KMS-11 (cell line): ENCODE measurements around the gene MAN2A2.

Experiments used
- H2AFZ ChIP-seq: fragments of 200-600 bp; sonication (generic); 2 replicates; pipeline ENCODE4 v1.6.1; 2016; ENCODE audit warnings: antibody characterized with exemption, mixed run types, low read depth
- H3K27ac ChIP-seq: fragments of 200-600 bp; sonication (generic); 2 replicates; pipeline ENCODE4 v1.6.1; 2016; ENCODE audit warnings: mild to moderate bottlenecking, mixed run types
- H3K27me3 ChIP-seq: fragments of 200-600 bp; sonication (generic); 2 replicates; pipeline ENCODE4 v1.6.1; 2017; ENCODE audit warnings: mild to moderate bottlenecking, low read depth, mixed run types, moderate library complexity; ENCODE audit not compliant: insufficient read depth
- H3K36me3 ChIP-seq: fragments of 200-600 bp; sonication (generic); 2 replicates; pipeline ENCODE4 v1.6.1; 2017; ENCODE audit warnings: mild to moderate bottlenecking, mixed run types; ENCODE audit not compliant: insufficient read depth
- H3K4me1 ChIP-seq: fragments of 200-600 bp; sonication (generic); 2 replicates; pipeline ENCODE4 v1.6.1; 2016; ENCODE audit warnings: mild to moderate bottlenecking, low read depth, mixed run types; ENCODE audit not compliant: poor library complexity, severe bottlenecking
- H3K4me2 ChIP-seq: fragments of 200-600 bp; sonication (generic); 2 replicates; pipeline ENCODE4 v1.7.0; 2016; ENCODE audit warnings: mild to moderate bottlenecking, mixed run types
- H3K4me3 ChIP-seq: fragments of 200-600 bp; sonication (generic); IDR thresholded peaks from 2 replicates; pipeline ENCODE4 v1.6.1; 2017; ENCODE audit warnings: low read depth, low read length, mixed read lengths; ENCODE audit not compliant: insufficient read depth
- H3K79me2 ChIP-seq: fragments of 200-600 bp; sonication (generic); 2 replicates; pipeline ENCODE4 v1.6.1; 2016; ENCODE audit warnings: low read depth, mixed run types; ENCODE audit not compliant: insufficient read depth
- H3K9ac ChIP-seq: fragments of 200-600 bp; sonication (generic); 2 replicates; pipeline ENCODE4 v1.6.1; 2016; ENCODE audit warnings: mild to moderate bottlenecking, mixed run types
- H4K20me1 ChIP-seq: fragments of 200-600 bp; sonication (generic); 2 replicates; pipeline ENCODE4 v1.6.1; 2016; ENCODE audit warnings: mild to moderate bottlenecking, mixed run types; ENCODE audit not compliant: insufficient read depth
- TF ChIP-seq, protein P1 (sequence below): fragments of 200-600 bp; sonication (generic); conservative IDR thresholded peaks from 2 replicates; pipeline ENCODE4 v1.6.1; 2017; ENCODE audit warnings: low read depth, mild to moderate bottlenecking, antibody characterized with exemption, low read length, moderate library complexity, mixed read lengths

MAN2A2 gene

GRCh38 chr15:90887037-90887481, 16.0 kb upstream of the MAN2A2 start:
- no peaks in the 10 kb centered on the region for H3K36me3 ChIP-seq
- no peak overlapping the region for H3K9ac ChIP-seq
- no peaks in the 10 kb centered on the region for H3K27me3 ChIP-seq
- H4K20me1 ChIP-seq = no peaks in the 10 kb centered on the region
- H2AFZ ChIP-seq = no peak overlapping the region
- H3K79me2 ChIP-seq = no peaks in the 10 kb centered on the region
- H3K4me3 ChIP-seq = no peak overlapping the region
- TF ChIP-seq, protein P1, sequence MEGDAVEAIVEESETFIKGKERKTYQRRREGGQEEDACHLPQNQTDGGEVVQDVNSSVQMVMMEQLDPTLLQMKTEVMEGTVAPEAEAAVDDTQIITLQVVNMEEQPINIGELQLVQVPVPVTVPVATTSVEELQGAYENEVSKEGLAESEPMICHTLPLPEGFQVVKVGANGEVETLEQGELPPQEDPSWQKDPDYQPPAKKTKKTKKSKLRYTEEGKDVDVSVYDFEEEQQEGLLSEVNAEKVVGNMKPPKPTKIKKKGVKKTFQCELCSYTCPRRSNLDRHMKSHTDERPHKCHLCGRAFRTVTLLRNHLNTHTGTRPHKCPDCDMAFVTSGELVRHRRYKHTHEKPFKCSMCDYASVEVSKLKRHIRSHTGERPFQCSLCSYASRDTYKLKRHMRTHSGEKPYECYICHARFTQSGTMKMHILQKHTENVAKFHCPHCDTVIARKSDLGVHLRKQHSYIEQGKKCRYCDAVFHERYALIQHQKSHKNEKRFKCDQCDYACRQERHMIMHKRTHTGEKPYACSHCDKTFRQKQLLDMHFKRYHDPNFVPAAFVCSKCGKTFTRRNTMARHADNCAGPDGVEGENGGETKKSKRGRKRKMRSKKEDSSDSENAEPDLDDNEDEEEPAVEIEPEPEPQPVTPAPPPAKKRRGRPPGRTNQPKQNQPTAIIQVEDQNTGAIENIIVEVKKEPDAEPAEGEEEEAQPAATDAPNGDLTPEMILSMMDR = no peak
- peaks cover 10% of the 10 kb centered on the region for H3K4me1 ChIP-seq
- no peak overlapping the region for H3K27ac ChIP-seq
- no peak overlapping the region for H3K4me2 ChIP-seq

DNA sequence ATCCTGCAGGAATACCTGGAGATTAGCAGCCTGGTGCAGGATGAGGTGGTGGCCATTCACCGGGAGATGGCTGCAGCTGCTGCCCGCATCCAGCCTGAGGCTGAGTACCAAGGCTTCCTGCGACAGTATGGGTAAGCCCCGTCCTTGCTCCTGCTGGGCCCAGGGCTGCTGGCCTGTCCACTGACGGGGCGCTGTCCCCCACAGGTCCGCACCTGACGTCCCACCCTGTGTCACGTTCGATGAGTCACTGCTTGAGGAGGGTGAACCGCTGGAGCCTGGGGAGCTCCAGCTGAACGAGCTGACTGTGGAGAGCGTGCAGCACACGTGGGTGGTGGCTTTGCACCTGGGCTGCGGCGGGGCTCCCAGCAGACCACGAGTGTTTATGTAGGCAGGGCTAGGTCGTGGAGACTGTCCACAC, 13.8 kb upstream of the MAN2A2 start:
- Histone ChIP-seq H3K9ac (no peak overlapping the region), H3K27ac (no peak overlapping the region), H3K79me2 (no peaks in the 10 kb centered on the region), H3K4me1 (peaks cover 10% of the 10 kb centered on the region), H3K4me3 (no peak overlapping the region), H3K4me2 (no peak overlapping the region), H3K27me3 (no peaks in the 10 kb centered on the region), H4K20me1 (no peaks in the 10 kb centered on the region), H3K36me3 (no peaks in the 10 kb centered on the region), H2AFZ (no peak overlapping the region)
- TF ChIP-seq, protein P1 = no peak

- H3K27ac ChIP-seq = no peak overlapping the region
- no peaks in the 10 kb centered on the region for H3K27me3 ChIP-seq
- TF ChIP-seq, protein P1 = no peak
- H3K79me2 ChIP-seq = no peaks in the 10 kb centered on the region
- no peaks in the 10 kb centered on the region for H4K20me1 ChIP-seq
- H3K4me1 ChIP-seq = peaks cover 10% of the 10 kb centered on the region
- no peaks in the 10 kb centered on the region for H3K36me3 ChIP-seq
- no peak overlapping the region for H2AFZ ChIP-seq
- no peak overlapping the region for H3K4me2 ChIP-seq
- H3K4me3 ChIP-seq = no peak overlapping the region
- no peak overlapping the region for H3K9ac ChIP-seq
Observed at GRCh38 chr15:90889736-90890456, 13.2 kb upstream of the MAN2A2 start.

GRCh38 chr15:90890839-90891238, 12.3 kb upstream of the MAN2A2 start:
- Histone ChIP-seq H3K4me2 (no peak overlapping the region), H2AFZ (no peak overlapping the region), H3K9ac (no peak overlapping the region), H3K27me3 (no peaks in the 10 kb centered on the region), H3K79me2 (no peaks in the 10 kb centered on the region), H3K27ac (no peak overlapping the region), H3K4me1 (peaks cover 6% of the 10 kb centered on the region), H3K4me3 (no peak overlapping the region), H4K20me1 (no peaks in the 10 kb centered on the region), H3K36me3 (no peaks in the 10 kb centered on the region)
- TF ChIP-seq, protein P1 = no peak
